H9 (cell line): ENCODE results near the gene TLR8. TPM values are rescaled to one million over a fixed set of nuclear protein-coding genes. Genes with fewer than 3 reads are reported as not detected.

Source experiments
- DNase-seq: peaks from one replicate; pipeline ENCODE4 v3.0.0-alpha.2; 2017
- H2AFZ ChIP-seq: one replicate; pipeline ENCODE4 v1.6.1; 2013; ENCODE audit warnings: mild to moderate bottlenecking, low read length, control low read depth, moderate library complexity
- H2AK5ac ChIP-seq: 2 replicates; pipeline ENCODE4 v1.6.1; 2013; ENCODE audit warnings: low read length, control low read depth, mixed read lengths; ENCODE audit not compliant: insufficient read length
- H2BK120ac ChIP-seq: one replicate; pipeline ENCODE4 v1.6.1; 2013; ENCODE audit warnings: low read depth, mild to moderate bottlenecking, low read length, control low read depth, inconsistent platforms; ENCODE audit not compliant: poor library complexity, severe bottlenecking
- H2BK12ac ChIP-seq: 2 replicates; pipeline ENCODE4 v1.6.1; 2013; ENCODE audit warnings: low read length, control low read depth, mixed read lengths, low read depth; ENCODE audit not compliant: insufficient read length
- H2BK15ac ChIP-seq: 2 replicates; pipeline ENCODE4 v1.6.1; 2013; ENCODE audit warnings: low read depth, low read length, control low read depth
- H2BK20ac ChIP-seq: one replicate; pipeline ENCODE4 v1.6.1; 2013; ENCODE audit warnings: low read depth, mild to moderate bottlenecking, low read length, control low read depth, inconsistent platforms; ENCODE audit not compliant: poor library complexity, severe bottlenecking
- H2BK5ac ChIP-seq: 2 replicates; pipeline ENCODE4 v1.6.1; 2013; ENCODE audit warnings: low read length, control low read depth, mixed read lengths; ENCODE audit not compliant: insufficient read length
- H3K14ac ChIP-seq: 2 replicates; pipeline ENCODE4 v1.6.1; 2013; ENCODE audit warnings: low read length, control low read depth; ENCODE audit not compliant: insufficient read depth
- H3K18ac ChIP-seq: 2 replicates; pipeline ENCODE4 v1.6.1; 2013; ENCODE audit warnings: low read depth, mild to moderate bottlenecking, mixed read lengths, low read length, control low read depth; ENCODE audit not compliant: insufficient read length
- H3K23ac ChIP-seq: 2 replicates; pipeline ENCODE4 v1.6.1; 2013; ENCODE audit warnings: low read length, control low read depth, mixed read lengths, low read depth; ENCODE audit not compliant: insufficient read length
- H3K23me2 ChIP-seq: 2 replicates; pipeline ENCODE4 v1.6.1; 2013; ENCODE audit warnings: low read depth, mild to moderate bottlenecking, mixed read lengths, low read length, control low read depth; ENCODE audit not compliant: insufficient read length, poor library complexity, severe bottlenecking
- H3K27ac ChIP-seq: 2 replicates; pipeline ENCODE4 v1.5.1; 2013; ENCODE audit warnings: low read length, control low read depth, mixed read lengths, low read depth; ENCODE audit not compliant: insufficient read length
- H3K27me3 ChIP-seq: 2 replicates; pipeline ENCODE4 v1.6.1; 2013; ENCODE audit warnings: low read length, control low read depth, inconsistent platforms; ENCODE audit not compliant: insufficient read depth
- H3K4ac ChIP-seq: 2 replicates; pipeline ENCODE4 v1.6.1; 2013; ENCODE audit warnings: low read depth, mild to moderate bottlenecking, control low read depth, inconsistent platforms, low read length, moderate library complexity
- H3K4me1 ChIP-seq: 2 replicates; pipeline ENCODE4 v1.6.1; 2013; ENCODE audit warnings: low read length, control low read depth, inconsistent platforms; ENCODE audit not compliant: insufficient read depth
- H3K4me2 ChIP-seq: 2 replicates; pipeline ENCODE4 v1.6.1; 2013; ENCODE audit warnings: low read length, control low read depth, mixed read lengths; ENCODE audit not compliant: insufficient read length, insufficient read depth
- H3K56ac ChIP-seq: 2 replicates; pipeline ENCODE4 v1.6.1; 2013; ENCODE audit warnings: low read depth, mild to moderate bottlenecking, mixed read lengths, low read length, control low read depth; ENCODE audit not compliant: insufficient read length
- H3K79me1 ChIP-seq: 2 replicates; pipeline ENCODE4 v1.6.1; 2013; ENCODE audit warnings: low read depth, mild to moderate bottlenecking, moderate library complexity, low read length, control low read depth, inconsistent platforms; ENCODE audit not compliant: insufficient read depth, poor library complexity, severe bottlenecking
- H3K79me2 ChIP-seq: 2 replicates; pipeline ENCODE4 v1.6.1; 2013; ENCODE audit warnings: low read length, control low read depth, inconsistent platforms; ENCODE audit not compliant: insufficient read depth
- H3K9ac ChIP-seq: 2 replicates; pipeline ENCODE4 v1.6.1; 2013; ENCODE audit warnings: low read length, control low read depth, mixed read lengths; ENCODE audit not compliant: insufficient read length; ENCODE audit errors: extremely low read depth
- H3K9me3 ChIP-seq: one replicate; pipeline ENCODE4 v1.6.1; 2013; ENCODE audit warnings: low read depth, low read length, inconsistent platforms; ENCODE audit not compliant: control insufficient read depth
- H3T11ph ChIP-seq: one replicate; pipeline ENCODE4 v1.6.1; 2013; ENCODE audit warnings: mild to moderate bottlenecking, low read length, control low read depth, inconsistent platforms
- H4K20me1 ChIP-seq: one replicate; pipeline ENCODE4 v1.6.1; 2013; ENCODE audit not compliant: control insufficient read depth, insufficient read length, insufficient read depth
- H4K5ac ChIP-seq: 2 replicates; pipeline ENCODE4 v1.6.1; 2013; ENCODE audit warnings: low read depth, mild to moderate bottlenecking, mixed read lengths, low read length, control low read depth; ENCODE audit not compliant: insufficient read length
- H4K8ac ChIP-seq: replicated peaks from 2 replicates; pipeline ENCODE4 v1.6.1; 2013; ENCODE audit warnings: low read length, control low read depth, mixed read lengths, low read depth; ENCODE audit not compliant: insufficient read length
- H4K91ac ChIP-seq: 2 replicates; pipeline ENCODE4 v1.6.1; 2013; ENCODE audit warnings: low read depth, mild to moderate bottlenecking, moderate library complexity, mixed read lengths, low read length, control low read depth; ENCODE audit not compliant: insufficient read length
- H3K27ac Mint-ChIP-seq, 3 experiments: 2 replicates in 2 of 3; 3 replicates in 1 of 3; pipeline ENCODE4 v1.8.0; 2020 to 2021; ENCODE audit warnings: mixed read lengths in 3 of 3, mild to moderate bottlenecking in 1 of 3, moderate library complexity in 1 of 3
- H3K27me3 Mint-ChIP-seq: 2 replicates; pipeline ENCODE4 v1.8.0; 2021; ENCODE audit warnings: low read depth, mild to moderate bottlenecking, moderate library complexity, mixed read lengths
- H3K36me3 Mint-ChIP-seq, 3 experiments: 2 replicates in 2 of 3; 3 replicates in 1 of 3; pipeline ENCODE4 v1.8.0; 2020 to 2021; ENCODE audit warnings: low read depth in 3 of 3, mixed read lengths in 3 of 3; ENCODE audit not compliant: insufficient read depth in 1 of 3
- H3K4me1 Mint-ChIP-seq, 2 experiments: 2 replicates each; pipeline ENCODE4 v1.8.0; 2020; ENCODE audit warnings: mixed read lengths in 2 of 2
- H3K4me3 Mint-ChIP-seq, 2 experiments: 2 replicates in 1 of 2; 3 replicates in 1 of 2; pipeline ENCODE4 v1.8.0; 2020 to 2021; ENCODE audit warnings: mild to moderate bottlenecking in 2 of 2, mixed read lengths in 2 of 2, moderate library complexity in 1 of 2
- H3K9me3 Mint-ChIP-seq, 2 experiments: 2 replicates in 1 of 2; 3 replicates in 1 of 2; pipeline ENCODE4 v1.8.0; 2020; ENCODE audit warnings: mild to moderate bottlenecking in 2 of 2, mixed read lengths in 2 of 2, moderate library complexity in 1 of 2
- CTCF ChIP-seq: fragments of 200-600 bp; sonication (generic); conservative IDR thresholded peaks from 3 replicates; pipeline ENCODE4 v1.8.0; 2021; ENCODE audit warnings: antibody characterized with exemption, mild to moderate bottlenecking
- WGBS: extraction: QIAGEN DNeasy Blood & Tissue Kit; methylation state at CpG from one replicate; pipeline ENCODE4 v1.1.7; 2013; ENCODE audit warnings: missing lambda C conversion rate, low lambda C conversion rate, mixed read lengths; ENCODE audit not compliant: insufficient read length; ENCODE audit errors: extremely low coverage; 5-methylcytosine and 5-hydroxymethylcytosine counted together
- total RNA-seq: library from RNA; stranded (reverse); gene quantifications from 2 replicates; pipeline ENCODE4 v1.2.1, GENCODE V29; 2021

Gene TLR8
- total RNA-seq, 1 experiment from 2014 or later = not detected

- H4K8ac ChIP-seq = no peak overlapping the region
- H3K56ac ChIP-seq = no peak overlapping the region
- H3K23me2 ChIP-seq = no peaks in the 10 kb centered on the region
- H4K5ac ChIP-seq = no peak overlapping the region
- H2BK15ac ChIP-seq = no peak overlapping the region
- H3K9me3 Mint-ChIP-seq = peaks cover 58 to 70% of the 10 kb centered on the region in 2 experiments
- no peak overlapping the region for H3K18ac ChIP-seq
- H2AFZ ChIP-seq = no peak overlapping the region
- no peak overlapping the region for H3K23ac ChIP-seq
- peaks cover 27 to 36% of the 10 kb centered on the region in 2 experiments for H3K4me1 Mint-ChIP-seq
- no peak overlapping the region for H2BK5ac ChIP-seq
- H3K27me3 Mint-ChIP-seq = peaks cover 1% of the 10 kb centered on the region
- H3K36me3 Mint-ChIP-seq = peaks cover 2 to 11% (median 5%) of the 10 kb centered on the region in 3 experiments; a peak in 6 of 7 replicates
- peaks cover 4% of the 10 kb centered on the region; the same call in 1 of the 2 replicates for H3K4me1 ChIP-seq
- DNase-seq = no peak
- H3K27me3 ChIP-seq = no peaks in the 10 kb centered on the region
- no peaks in the 10 kb centered on the region for H4K20me1 ChIP-seq
- no peak overlapping the region for H3K4ac ChIP-seq
- H3K4me3 Mint-ChIP-seq = no peak overlapping the region
- TF ChIP-seq CTCF = no peak
- peak overlapping the region in 1 of 3 experiments; percentile 96; a peak in 1 of 7 replicates for H3K27ac Mint-ChIP-seq
- H4K91ac ChIP-seq = no peak overlapping the region
- no peak overlapping the region for H2BK12ac ChIP-seq
- no peak overlapping the region for H2AK5ac ChIP-seq
- H3K14ac ChIP-seq = no peak overlapping the region
- no peak overlapping the region for H2BK20ac ChIP-seq
- H3T11ph ChIP-seq = no peak overlapping the region
- H3K4me2 ChIP-seq = no peak overlapping the region
- H3K9ac ChIP-seq = no peak overlapping the region
- H3K79me1 ChIP-seq = no peaks in the 10 kb centered on the region
- H3K79me2 ChIP-seq = no peaks in the 10 kb centered on the region
- no CpG with 5 or more reads among the region's 5 CpGs for WGBS
- H3K27ac ChIP-seq = no peak overlapping the region
- no peaks in the 10 kb centered on the region for H3K9me3 ChIP-seq
- H2BK120ac ChIP-seq = no peak overlapping the region
Observed at GRCh38 chrX:12947545-12948235, 41.3 kb downstream of the TLR8 start.
